Fibroblast of lung (primary cell): ENCODE data around the gene INPP4A.

Experiments used
- EZH2 ChIP-seq: IDR thresholded peaks from 2 replicates; pipeline ENCODE4 v1.5.1; 2012; ENCODE audit warnings: low read length, control low read depth, mild to moderate bottlenecking; ENCODE audit errors: missing control alignments
- TF ChIP-seq, protein P1 (sequence below), 2 donors: IDR thresholded peaks in 1 of 2; conservative IDR thresholded peaks in 1 of 2; 1 replicate in 1 of 2; 2 replicates in 1 of 2; pipeline ENCODE4 v1.5.1; 2011 to 2012; ENCODE audit warnings: low read length in 2 of 2, control low read depth in 1 of 2, inconsistent platforms in 1 of 2, low read depth in 1 of 2, mild to moderate bottlenecking in 1 of 2

- TF ChIP-seq, protein P1, sequence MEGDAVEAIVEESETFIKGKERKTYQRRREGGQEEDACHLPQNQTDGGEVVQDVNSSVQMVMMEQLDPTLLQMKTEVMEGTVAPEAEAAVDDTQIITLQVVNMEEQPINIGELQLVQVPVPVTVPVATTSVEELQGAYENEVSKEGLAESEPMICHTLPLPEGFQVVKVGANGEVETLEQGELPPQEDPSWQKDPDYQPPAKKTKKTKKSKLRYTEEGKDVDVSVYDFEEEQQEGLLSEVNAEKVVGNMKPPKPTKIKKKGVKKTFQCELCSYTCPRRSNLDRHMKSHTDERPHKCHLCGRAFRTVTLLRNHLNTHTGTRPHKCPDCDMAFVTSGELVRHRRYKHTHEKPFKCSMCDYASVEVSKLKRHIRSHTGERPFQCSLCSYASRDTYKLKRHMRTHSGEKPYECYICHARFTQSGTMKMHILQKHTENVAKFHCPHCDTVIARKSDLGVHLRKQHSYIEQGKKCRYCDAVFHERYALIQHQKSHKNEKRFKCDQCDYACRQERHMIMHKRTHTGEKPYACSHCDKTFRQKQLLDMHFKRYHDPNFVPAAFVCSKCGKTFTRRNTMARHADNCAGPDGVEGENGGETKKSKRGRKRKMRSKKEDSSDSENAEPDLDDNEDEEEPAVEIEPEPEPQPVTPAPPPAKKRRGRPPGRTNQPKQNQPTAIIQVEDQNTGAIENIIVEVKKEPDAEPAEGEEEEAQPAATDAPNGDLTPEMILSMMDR (conservative IDR thresholded peaks at IDR 0.05 in 1 of 2, IDR thresholded peaks at IDR 0.05 in 1 of 2; ENCODE audit: low read depth in 1 of 2, low read length in 2 of 2): no peak
- no peak for TF ChIP-seq EZH2
These were observed 172.5 kb downstream of the INPP4A start for GRCh38 chr2:98617149-98617548.
